Effector memory CD8-positive, alpha-beta T cell (primary cell): Measurements from ENCODE around the gene EVX2.
A peak's percentile ranks its signal among the peaks of the same experiment; 100 is the strongest.

Experiments used
- ATAC-seq: fragments of 150-1000 bp; cut with Tn5 transposase; replicated peaks from 2 replicates; pipeline ENCODE4 v1.10.0; 2021; ENCODE audit warnings: mild to moderate bottlenecking, moderate library complexity
- DNase-seq, 3 experiments: peaks; one replicate each; pipeline ENCODE4 v3.0.0; 2021
- H3K27ac Mint-ChIP-seq, 2 donors: one replicate each; pipeline ENCODE4 v1.8.0; 2022; ENCODE audit warnings: mild to moderate bottlenecking in 2 of 2, mixed read lengths in 2 of 2, moderate library complexity in 2 of 2
- H3K27me3 Mint-ChIP-seq, 2 donors: one replicate each; pipeline ENCODE4 v1.8.0; 2022; ENCODE audit warnings: mixed read lengths in 2 of 2
- H3K36me3 Mint-ChIP-seq: one replicate; pipeline ENCODE4 v1.8.0; 2022; ENCODE audit warnings: mild to moderate bottlenecking, moderate library complexity, mixed read lengths; ENCODE audit not compliant: insufficient read depth
- H3K4me1 Mint-ChIP-seq, 2 donors: one replicate each; pipeline ENCODE4 v1.8.0; 2022; ENCODE audit warnings: low read depth in 2 of 2, mixed read lengths in 2 of 2
- H3K4me3 Mint-ChIP-seq, 2 donors: one replicate each; pipeline ENCODE4 v1.8.0; 2022; ENCODE audit warnings: mild to moderate bottlenecking in 2 of 2, mixed read lengths in 2 of 2, moderate library complexity in 2 of 2
- H3K9me3 Mint-ChIP-seq, 2 donors: one replicate each; pipeline ENCODE4 v1.8.0; 2022; ENCODE audit warnings: mixed read lengths in 2 of 2

The EVX2 gene

DNA sequence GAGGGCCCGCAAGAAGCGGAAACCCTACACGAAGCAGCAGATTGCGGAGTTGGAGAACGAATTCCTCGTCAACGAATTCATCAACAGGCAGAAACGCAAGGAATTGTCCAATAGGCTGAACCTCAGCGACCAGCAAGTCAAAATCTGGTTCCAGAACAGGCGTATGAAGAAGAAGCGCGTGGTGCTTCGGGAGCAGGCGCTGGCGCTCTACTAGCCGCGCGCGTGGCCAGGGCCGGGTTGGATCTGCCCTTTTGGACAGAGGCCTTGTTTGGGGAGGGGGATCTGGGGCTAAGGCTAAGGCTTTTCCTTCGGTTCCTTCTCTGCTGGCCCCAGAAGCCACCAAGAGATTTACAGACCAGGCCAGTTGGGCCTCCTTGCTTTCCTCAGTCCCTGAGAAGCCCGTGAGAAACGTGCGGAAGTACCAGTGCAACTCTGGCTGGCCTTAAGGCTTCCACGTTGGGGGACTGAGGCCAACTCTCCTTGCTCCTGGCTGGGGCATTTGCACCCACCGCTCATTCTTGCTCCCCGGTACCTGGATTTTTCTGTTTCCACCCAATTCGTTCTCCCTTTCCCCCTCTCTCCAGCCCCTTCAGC is 16.9 kb upstream of the EVX2 start:
- Mint-ChIP-seq H3K4me3 (no peak overlapping the region), H3K4me1 (peaks cover 15 to 30% of the 10 kb centered on the region in 2 donors), H3K27me3 (peaks cover 92 to 99% of the 10 kb centered on the region in 2 donors), H3K9me3 (no peaks in the 10 kb centered on the region), H3K27ac (no peak overlapping the region), H3K36me3 (peaks cover 35% of the 10 kb centered on the region)
- no peak for ATAC-seq
- no peak for DNase-seq

DNA sequence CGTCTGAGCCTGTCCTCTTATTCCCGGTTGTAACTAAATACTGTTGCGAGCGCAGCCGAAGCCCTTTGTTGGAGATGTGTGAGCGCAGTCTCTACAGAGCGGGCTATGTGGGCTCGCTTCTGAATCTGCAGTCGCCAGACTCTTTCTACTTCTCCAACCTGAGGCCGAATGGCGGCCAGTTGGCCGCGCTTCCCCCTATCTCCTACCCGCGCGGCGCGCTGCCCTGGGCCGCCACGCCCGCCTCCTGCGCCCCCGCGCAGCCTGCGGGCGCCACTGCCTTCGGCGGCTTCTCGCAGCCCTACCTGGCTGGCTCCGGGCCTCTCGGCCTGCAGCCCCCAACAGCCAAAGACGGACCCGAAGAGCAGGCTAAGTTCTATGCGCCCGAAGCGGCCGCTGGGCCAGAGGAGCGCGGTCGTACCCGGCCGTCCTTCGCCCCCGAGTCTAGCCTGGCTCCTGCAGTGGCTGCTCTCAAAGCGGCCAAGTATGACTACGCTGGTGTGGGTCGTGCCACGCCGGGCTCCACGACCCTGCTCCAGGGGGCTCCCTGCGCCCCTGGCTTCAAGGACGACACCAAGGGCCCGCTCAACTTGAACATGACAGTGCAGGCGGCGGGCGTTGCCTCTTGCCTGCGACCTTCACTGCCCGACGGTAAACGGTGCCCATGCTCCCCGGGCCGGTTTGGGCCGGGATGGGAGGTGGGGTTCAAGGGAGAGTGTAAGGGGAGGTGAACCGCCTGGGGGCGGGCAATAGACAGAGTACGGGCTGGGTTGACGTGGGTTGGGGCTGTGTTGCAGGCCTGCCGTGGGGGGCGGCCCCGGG is 16.2 kb upstream of the EVX2 start, which contains the start of gene HOXD12:
HOXD12 (plus strand) TSS at position 68 of the 819 bp plus-strand sequence; CDS start at position 75, 7 bp downstream.
- Mint-ChIP-seq H3K36me3 (peaks cover 31% of the 10 kb centered on the region), H3K27me3 (peaks cover 92 to 99% of the 10 kb centered on the region in 2 donors), H3K27ac (no peak within 1 kb of the TSS), H3K4me3 (no peak within 1 kb of the TSS), H3K4me1 (peaks cover 15 to 24% of the 10 kb centered on the region in 2 donors), H3K9me3 (no peaks in the 10 kb centered on the region)
- ATAC-seq (no peak), DNase-seq (no peak)

DNA sequence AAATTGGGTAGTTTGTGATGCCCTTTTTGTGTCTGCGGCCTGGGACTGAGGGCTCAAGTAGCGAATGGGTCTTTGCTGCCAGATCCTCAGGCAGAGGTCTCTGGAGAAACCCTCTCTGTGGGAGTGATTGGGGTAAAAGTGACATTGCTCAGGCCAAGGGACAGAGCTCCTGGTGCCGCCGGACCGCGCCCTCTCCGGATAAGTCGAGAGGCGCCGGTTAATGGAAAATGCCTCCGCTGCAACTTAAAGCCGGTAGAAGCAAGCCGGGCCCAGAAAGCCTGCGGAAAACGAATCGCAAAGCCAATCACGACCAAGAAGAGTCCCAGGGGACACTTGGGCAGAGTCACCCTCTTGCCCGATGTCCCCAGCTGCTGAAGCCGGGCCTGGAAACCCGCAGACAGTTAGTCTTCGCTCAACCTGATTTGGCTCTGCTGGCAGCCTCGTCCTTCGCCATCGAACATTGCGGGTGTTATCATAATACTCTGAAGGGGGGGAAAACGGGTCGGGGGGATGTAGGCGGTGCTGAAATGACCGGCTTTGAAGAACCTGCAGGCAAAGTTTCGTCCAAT is 15.5 kb upstream of the EVX2 start:
- Mint-ChIP-seq H3K9me3 (no peaks in the 10 kb centered on the region), H3K27ac (no peak overlapping the region), H3K36me3 (peaks cover 24% of the 10 kb centered on the region), H3K27me3 (peaks cover 92 to 99% of the 10 kb centered on the region in 2 donors), H3K4me1 (peaks cover 15 to 19% of the 10 kb centered on the region in 2 donors), H3K4me3 (no peak overlapping the region)
- ATAC-seq (no peak), DNase-seq (no peak)

DNA sequence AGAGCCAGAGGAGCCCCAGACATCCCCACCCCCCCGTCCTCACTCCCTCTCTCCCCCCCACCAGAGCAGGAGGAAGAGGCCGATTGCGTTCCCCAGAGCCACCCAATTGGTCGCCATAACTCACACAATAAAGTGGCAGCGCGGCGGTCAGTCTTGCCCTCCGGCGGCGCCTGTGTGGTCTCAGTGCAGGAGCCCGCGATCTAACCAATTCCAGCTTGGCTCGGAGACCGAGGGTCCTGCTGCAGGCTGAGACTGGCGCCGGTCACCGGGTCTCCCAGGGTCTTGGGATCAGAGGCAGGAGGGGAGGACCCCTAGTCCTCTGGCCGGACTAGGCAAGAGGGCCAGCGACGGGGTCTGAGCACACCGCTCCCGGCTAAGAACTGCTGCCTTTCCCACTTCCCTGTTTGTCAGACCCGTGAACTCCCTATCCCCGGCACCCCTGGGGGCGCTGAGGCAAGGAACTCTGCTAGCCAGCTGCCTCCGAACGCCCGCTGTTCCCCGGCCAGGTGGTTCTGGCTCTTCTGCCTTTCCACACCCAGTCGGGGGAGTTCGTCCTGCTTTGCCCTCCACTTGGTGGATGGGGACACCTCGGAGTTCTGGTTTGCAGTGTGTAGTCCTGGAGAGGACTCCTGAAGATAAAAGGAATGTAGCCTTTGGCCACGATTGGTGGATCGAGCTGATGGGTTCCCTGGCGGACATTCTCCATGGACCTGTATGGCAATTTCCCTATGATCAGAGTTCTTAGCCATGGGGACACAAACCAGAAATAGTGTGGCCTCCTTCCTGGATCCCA is 14.8 kb upstream of the EVX2 start:
- Mint-ChIP-seq H3K9me3 (no peaks in the 10 kb centered on the region), H3K4me1 (peaks cover 15% of the 10 kb centered on the region in 2 donors), H3K36me3 (peaks cover 24% of the 10 kb centered on the region), H3K27me3 (peaks cover 93 to 99% of the 10 kb centered on the region in 2 donors), H3K27ac (no peak overlapping the region), H3K4me3 (no peak overlapping the region)
- ATAC-seq: no peak
- DNase-seq: no peak

DNA sequence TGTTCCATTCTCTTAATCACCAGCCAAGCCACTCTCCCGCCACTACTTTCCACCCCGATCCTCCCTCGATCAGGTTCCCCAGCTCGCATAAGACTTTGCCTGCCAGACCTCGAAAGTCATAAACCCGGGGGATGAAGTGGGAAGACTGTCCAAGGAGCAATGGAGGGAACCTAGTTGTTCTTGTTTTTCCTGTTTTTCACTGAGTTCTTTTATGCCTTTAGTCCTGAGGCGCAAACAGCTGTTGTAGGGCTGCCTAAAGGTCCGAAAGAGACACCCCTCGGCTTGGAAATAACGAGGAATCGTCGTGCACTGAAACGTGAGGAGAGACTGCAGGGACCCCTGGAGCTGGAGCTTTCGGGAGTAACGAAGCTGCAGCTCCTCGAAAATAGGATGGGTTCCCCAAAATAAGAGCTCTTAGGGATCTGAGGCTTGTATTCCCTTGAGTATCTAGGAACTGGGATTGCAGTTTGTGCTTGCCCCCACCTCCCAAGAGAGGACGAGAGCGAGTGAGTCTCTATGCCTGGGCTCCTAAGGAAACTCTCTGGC is 14.1 kb upstream of the EVX2 start:
- ATAC-seq: no peak
- DNase-seq: no peak
- Mint-ChIP-seq H3K27me3 (peaks cover 92 to 99% of the 10 kb centered on the region in 2 donors), H3K4me3 (peak overlapping the region; percentile 74 to 79), H3K4me1 (peaks cover 19 to 21% of the 10 kb centered on the region in 2 donors), H3K27ac (peak overlapping the region; percentile 4 to 32), H3K36me3 (peaks cover 30% of the 10 kb centered on the region), H3K9me3 (no peaks in the 10 kb centered on the region)

DNA sequence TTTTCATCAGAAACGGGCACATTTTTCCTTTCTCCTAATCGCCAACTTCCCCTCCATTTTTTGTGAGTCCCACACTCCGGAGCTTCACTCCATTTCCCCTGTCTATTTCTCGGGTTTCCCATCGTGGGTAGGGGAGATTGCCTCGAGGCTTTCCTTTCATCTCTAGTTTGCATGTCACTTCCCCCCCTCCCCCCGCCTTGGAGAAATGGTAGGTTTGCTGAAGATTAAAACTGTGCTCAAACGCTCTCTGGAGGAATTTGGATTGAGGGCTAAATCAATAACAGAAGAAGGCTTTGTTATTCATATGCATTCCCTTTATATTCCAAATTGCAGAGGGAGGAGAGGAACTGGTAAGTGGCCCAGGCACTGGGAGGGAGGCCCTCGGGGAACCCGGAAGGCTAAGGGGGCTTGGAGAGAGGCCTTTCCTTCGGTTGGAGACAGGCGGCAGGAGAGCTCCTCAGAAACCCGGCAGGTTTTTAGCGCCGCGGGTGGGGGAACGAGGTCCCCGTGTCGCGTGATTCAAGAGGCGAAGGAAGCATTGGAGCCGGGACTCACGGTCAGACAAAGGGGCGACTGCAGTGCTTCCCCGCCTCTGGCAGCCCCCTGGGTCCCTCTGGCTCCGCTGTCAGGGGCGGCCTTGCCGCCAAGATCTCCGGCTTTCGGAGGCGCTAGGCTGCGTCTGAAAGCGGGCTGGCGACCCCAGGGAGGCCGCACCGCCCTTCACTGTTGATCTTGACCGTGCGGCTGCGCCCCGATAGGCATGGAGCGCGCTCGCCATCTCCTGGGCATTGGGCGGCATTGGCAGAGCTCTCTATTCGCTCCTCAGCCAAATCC is 13.4 kb upstream of the EVX2 start:
- peaks cover 19 to 21% of the 10 kb centered on the region in 2 donors for H3K4me1 Mint-ChIP-seq
- peak overlapping the region; percentile 74 to 79 for H3K4me3 Mint-ChIP-seq
- peak; percentile 85 for ATAC-seq
- H3K36me3 Mint-ChIP-seq: peaks cover 30% of the 10 kb centered on the region
- H3K27ac Mint-ChIP-seq: peak overlapping the region; percentile 4 to 32
- H3K27me3 Mint-ChIP-seq: peaks cover 86 to 96% of the 10 kb centered on the region in 2 donors
- DNase-seq: peak; percentile 49 to 54 (median 51)
- no peaks in the 10 kb centered on the region for H3K9me3 Mint-ChIP-seq

DNA sequence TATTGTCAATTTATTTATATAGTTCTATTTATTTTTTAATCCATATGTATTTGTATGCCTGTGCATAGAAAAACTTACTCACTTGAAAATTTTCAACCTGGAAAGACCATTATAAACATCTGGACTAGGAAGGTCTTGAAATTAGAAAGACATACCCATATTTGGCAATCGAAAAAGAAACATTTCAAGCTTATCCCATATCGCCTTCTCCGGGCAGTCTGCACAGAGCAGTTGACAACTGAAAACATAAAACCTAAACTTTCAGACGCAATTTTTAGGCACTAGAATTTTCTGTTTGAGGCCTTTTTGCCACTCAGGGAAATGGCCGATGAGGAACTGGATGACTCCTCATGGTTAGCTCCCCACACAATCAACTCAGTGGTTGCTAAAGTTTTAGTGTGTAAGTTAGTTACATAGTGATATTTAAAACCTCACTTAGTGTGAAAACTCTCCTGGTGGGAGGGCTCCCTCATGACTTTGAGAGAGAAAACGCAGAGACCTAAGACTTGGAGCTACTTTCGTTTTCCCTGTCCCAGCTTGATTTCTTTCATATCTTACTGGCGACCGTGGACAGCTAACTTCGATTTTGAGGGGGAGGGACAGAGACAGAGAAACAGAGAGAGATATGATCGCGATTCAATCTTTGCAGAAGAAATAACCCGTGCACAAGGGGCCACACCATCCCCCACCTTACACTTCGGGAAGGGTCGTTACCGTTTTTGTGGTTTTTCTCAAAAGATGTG is 12.7 kb upstream of the EVX2 start:
- H3K4me3 Mint-ChIP-seq: peak overlapping the region; percentile 74 to 79
- no peak for DNase-seq
- H3K9me3 Mint-ChIP-seq: no peaks in the 10 kb centered on the region
- peaks cover 86 to 96% of the 10 kb centered on the region in 2 donors for H3K27me3 Mint-ChIP-seq
- peaks cover 23 to 26% of the 10 kb centered on the region in 2 donors for H3K4me1 Mint-ChIP-seq
- H3K27ac Mint-ChIP-seq: no peak overlapping the region
- H3K36me3 Mint-ChIP-seq: peaks cover 38% of the 10 kb centered on the region
- ATAC-seq: peak; percentile 17

DNA sequence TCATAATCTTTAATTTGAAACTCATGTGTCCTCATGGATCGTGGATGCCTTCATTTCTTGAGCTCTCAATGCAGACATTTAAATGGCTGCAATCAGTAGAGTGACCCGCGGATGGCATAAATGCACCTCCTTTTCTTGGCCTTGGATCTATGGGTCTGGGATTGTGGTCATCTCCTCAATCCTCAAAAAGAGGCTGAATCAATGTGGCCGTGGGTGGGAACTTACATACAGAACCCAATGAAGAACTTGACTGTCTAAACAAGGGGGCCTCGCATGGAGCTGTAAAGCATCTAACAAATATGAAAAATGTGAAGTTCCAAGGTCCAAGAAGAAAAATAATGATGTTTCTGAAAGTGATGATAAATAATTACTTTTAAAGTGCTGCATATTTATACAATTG is 11.7 kb upstream of the EVX2 start:
- Mint-ChIP-seq H3K27ac (no peak overlapping the region), H3K9me3 (no peaks in the 10 kb centered on the region), H3K4me1 (peaks cover 23 to 26% of the 10 kb centered on the region in 2 donors), H3K27me3 (peaks cover 88 to 96% of the 10 kb centered on the region in 2 donors), H3K4me3 (no peak overlapping the region), H3K36me3 (peaks cover 34% of the 10 kb centered on the region)
- no peak for ATAC-seq
- DNase-seq: no peak

DNA sequence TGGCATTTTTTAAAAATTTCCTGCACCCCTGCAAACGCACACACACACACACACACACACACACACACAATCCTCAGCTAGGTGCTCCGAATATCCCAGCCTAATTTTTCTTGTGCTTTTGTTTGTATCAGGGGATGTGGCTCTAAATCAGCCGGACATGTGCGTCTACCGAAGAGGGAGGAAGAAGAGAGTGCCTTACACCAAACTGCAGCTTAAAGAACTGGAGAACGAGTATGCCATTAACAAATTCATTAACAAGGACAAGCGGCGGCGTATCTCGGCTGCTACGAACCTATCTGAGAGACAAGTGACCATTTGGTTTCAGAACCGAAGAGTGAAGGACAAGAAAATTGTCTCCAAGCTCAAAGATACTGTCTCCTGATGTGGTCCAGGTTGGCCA is 10.6 kb upstream of the EVX2 start:
- H3K27me3 Mint-ChIP-seq: peaks cover 88 to 96% of the 10 kb centered on the region in 2 donors
- no peak overlapping the region for H3K27ac Mint-ChIP-seq
- H3K4me1 Mint-ChIP-seq: peaks cover 23 to 26% of the 10 kb centered on the region in 2 donors
- no peaks in the 10 kb centered on the region for H3K9me3 Mint-ChIP-seq
- H3K36me3 Mint-ChIP-seq: peaks cover 29% of the 10 kb centered on the region
- DNase-seq (no peak), ATAC-seq (no peak)
- H3K4me3 Mint-ChIP-seq: no peak overlapping the region

DNA sequence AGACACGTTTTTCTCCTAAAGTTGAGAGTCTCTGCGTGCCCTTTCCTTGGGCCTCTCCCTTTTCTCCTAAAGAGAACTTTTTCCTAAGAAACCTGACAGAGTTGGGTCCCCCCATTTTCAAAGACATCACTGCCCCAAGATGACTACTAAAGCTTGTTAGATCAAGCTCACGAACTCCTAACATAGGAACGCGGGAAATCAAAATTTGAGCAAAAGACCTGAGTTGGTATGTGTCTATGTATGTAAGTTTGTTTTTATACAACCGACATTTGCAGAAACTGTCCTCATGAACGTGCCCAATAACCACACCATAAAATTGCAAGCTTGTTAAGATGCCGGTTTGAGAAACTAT is 10.1 kb upstream of the EVX2 start:
- peak overlapping the region in 1 of 2 donors; percentile 6 for H3K4me3 Mint-ChIP-seq
- no peak for DNase-seq
- no peaks in the 10 kb centered on the region for H3K9me3 Mint-ChIP-seq
- peaks cover 23 to 26% of the 10 kb centered on the region in 2 donors for H3K4me1 Mint-ChIP-seq
- ATAC-seq: no peak
- peaks cover 88 to 96% of the 10 kb centered on the region in 2 donors for H3K27me3 Mint-ChIP-seq
- H3K27ac Mint-ChIP-seq: no peak overlapping the region
- peaks cover 25% of the 10 kb centered on the region for H3K36me3 Mint-ChIP-seq

DNA sequence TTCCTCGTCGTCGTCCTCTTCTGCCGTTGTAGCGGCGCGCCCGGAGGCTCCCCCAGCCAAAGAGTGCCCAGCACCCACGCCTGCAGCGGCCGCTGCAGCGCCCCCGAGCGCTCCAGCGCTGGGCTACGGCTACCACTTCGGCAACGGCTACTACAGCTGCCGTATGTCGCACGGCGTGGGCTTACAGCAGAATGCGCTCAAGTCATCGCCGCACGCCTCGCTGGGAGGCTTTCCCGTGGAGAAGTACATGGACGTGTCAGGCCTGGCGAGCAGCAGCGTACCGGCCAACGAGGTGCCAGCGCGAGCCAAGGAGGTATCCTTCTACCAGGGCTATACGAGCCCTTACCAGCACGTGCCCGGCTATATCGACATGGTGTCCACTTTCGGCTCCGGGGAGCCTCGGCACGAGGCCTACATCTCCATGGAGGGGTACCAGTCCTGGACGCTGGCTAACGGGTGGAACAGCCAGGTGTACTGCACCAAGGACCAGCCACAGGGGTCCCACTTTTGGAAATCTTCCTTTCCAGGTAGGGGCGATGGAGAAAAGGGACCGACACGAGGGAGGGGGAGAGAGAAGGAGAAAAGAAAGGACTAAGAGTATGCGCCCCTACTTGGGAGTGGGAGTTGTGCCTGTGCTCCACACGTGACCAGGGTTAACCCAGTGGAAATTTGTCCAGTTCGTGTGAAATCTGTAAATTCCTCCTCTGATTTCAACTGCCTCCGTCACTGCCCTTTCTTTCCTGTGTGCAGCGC is 9.6 kb upstream of the EVX2 start:
- Mint-ChIP-seq H3K27me3 (peaks cover 87 to 96% of the 10 kb centered on the region in 2 donors), H3K4me1 (peaks cover 25 to 27% of the 10 kb centered on the region in 2 donors), H3K36me3 (peaks cover 29% of the 10 kb centered on the region), H3K4me3 (peak overlapping the region; percentile 43 to 51), H3K9me3 (no peaks in the 10 kb centered on the region), H3K27ac (no peak overlapping the region)
- no peak for ATAC-seq
- no peak for DNase-seq
